Esophagus muscularis mucosa (tissue), 4 donors: ENCODE measurements around the gene BDNF. TPM values are rescaled to one million over a fixed set of nuclear protein-coding genes. Genes with fewer than 3 reads are reported as not detected.

ENCODE experiments used
- DNase-seq: peaks from one replicate; pipeline ENCODE4 v3.0.0-alpha.2; 2017; ENCODE audit errors: extremely low spot score
- H3K27ac ChIP-seq, 4 donors: fragments of 200-600 bp; sonication (generic); replicated peaks in 1 of 4; 1 replicate in 3 of 4; 2 replicates in 1 of 4; pipeline ENCODE4 v1.5.1; 2016 to 2019; ENCODE audit warnings: mild to moderate bottlenecking in 1 of 4
- H3K27me3 ChIP-seq, 4 donors: fragments of 200-600 bp; sonication (generic); one replicate each; pipeline versions ENCODE4 v1.5.1 to v1.6.0; 2016 to 2019
- H3K36me3 ChIP-seq, 4 donors: fragments of 200-600 bp; sonication (generic); one replicate each; pipeline ENCODE4 v1.5.1; 2016 to 2019
- H3K4me1 ChIP-seq, 4 donors: fragments of 200-600 bp; sonication (generic); one replicate each; pipeline ENCODE4 v1.5.1; 2016 to 2019
- H3K4me3 ChIP-seq, 4 donors: fragments of 200-600 bp; sonication (generic); 1 replicate in 2 of 4; 2 replicates in 2 of 4; pipeline ENCODE4 v1.5.1; 2016 to 2019; ENCODE audit warnings: mild to moderate bottlenecking in 4 of 4, moderate library complexity in 1 of 4
- H3K9me3 ChIP-seq, 4 donors: fragments of 200-600 bp; sonication (generic); 1 replicate in 3 of 4; 2 replicates in 1 of 4; pipeline ENCODE4 v1.5.1; 2016 to 2019
- CTCF ChIP-seq, 3 experiments: fragments of 200-600 bp in 2 of 3; fragments of 450-650 bp in 1 of 3; sonication (generic) in 2 of 3; IDR thresholded peaks; one replicate each; pipeline ENCODE4 v1.5.1; 2017 to 2019; ENCODE audit warnings: antibody characterized with exemption in 3 of 3, mild to moderate bottlenecking in 2 of 3, moderate library complexity in 1 of 3
- EP300 ChIP-seq: sonication (generic); formaldehyde crosslinking; IDR thresholded peaks from one replicate; pipeline ENCODE4 v1.6.1; 2017; ENCODE audit warnings: antibody characterized with exemption
- POLR2A ChIP-seq: fragments of 450-650 bp; IDR thresholded peaks from one replicate; pipeline ENCODE4 v1.6.1; 2017; ENCODE audit warnings: antibody characterized with exemption, moderate library complexity, mild to moderate bottlenecking, low read depth
- POLR2AphosphoS5 ChIP-seq, 2 donors: sonication (generic); formaldehyde crosslinking; IDR thresholded peaks; one replicate each; pipeline ENCODE4 v1.6.1; 2017; ENCODE audit warnings: antibody characterized with exemption in 2 of 2
- WGBS: methylation state at CpG from one replicate; pipeline ENCODE4 v1.1.5; 2018; 5-methylcytosine and 5-hydroxymethylcytosine counted together
- intact Hi-C: fragments of 100-400 bp; cut with DNase I; formaldehyde crosslinking; loops from one replicate; pipeline ENCODE4 v1.15.1; 2023
- total RNA-seq, 4 donors: library from RNA; depleted of rRNA; stranded (reverse); fragments of >200 nt; gene quantifications; one replicate each; pipeline versions ENCODE4 v1.1.0 to v1.2.1, GENCODE V29; 2016

The BDNF gene
- total RNA-seq, 4 donors from 2014 or later, result 0.17 to 0.23 (median 0.19) TPM; not detected in 1

GRCh38 chr11:27626938-27627586 is 73.2 kb downstream of the BDNF start:
- intact Hi-C loops, result no loop called here
- Histone ChIP-seq H3K9me3 (no peaks in the 10 kb centered on the region), H3K36me3 (no peaks in the 10 kb centered on the region), H3K27ac (no peak overlapping the region), H3K4me1 (peaks cover 0 to under 1% (median 0%) of the 10 kb centered on the region in 4 donors), H3K4me3 (no peak overlapping the region), H3K27me3 (no peaks in the 10 kb centered on the region)
- WGBS, result 88% methylated on average over 4 of the region's 4 CpGs
- TF ChIP-seq POLR2A, result no peak
- TF ChIP-seq CTCF (IDR thresholded peaks at IDR 0.05), result no peak
- no peak for TF ChIP-seq POLR2AphosphoS5 (IDR thresholded peaks at IDR 0.05)
- TF ChIP-seq EP300, result no peak
- no peak for DNase-seq

- peaks cover 0 to 7% (median under 1%) of the 10 kb centered on the region in 4 donors for H3K4me1 ChIP-seq
- H3K9me3 ChIP-seq, result no peaks in the 10 kb centered on the region
- DNase-seq, result no peak
- TF ChIP-seq POLR2A, result no peak
- no peak for TF ChIP-seq EP300
- no peak for TF ChIP-seq CTCF (IDR thresholded peaks at IDR 0.05)
- no peak for TF ChIP-seq POLR2AphosphoS5 (IDR thresholded peaks at IDR 0.05)
- intact Hi-C loops, result no loop called here
- no peaks in the 10 kb centered on the region for H3K27me3 ChIP-seq
- H3K4me3 ChIP-seq, result no peak overlapping the region
- H3K36me3 ChIP-seq, result no peaks in the 10 kb centered on the region
- H3K27ac ChIP-seq, result no peak overlapping the region
- 88% methylated on average over 4 of the region's 4 CpGs for WGBS
Observed at GRCh38 chr11:27626269-27626937, 73.9 kb downstream of the BDNF start.

- intact Hi-C loops, result no loop called here
- no peak for DNase-seq
- 100% methylated on average over 1 of the region's 1 CpG for WGBS
Observed at GRCh38 chr11:27625347-27625912, 74.8 kb downstream of the BDNF start.

GRCh38 chr11:27623945-27624523 is 76.2 kb downstream of the BDNF start:
- H3K4me1 ChIP-seq, result peaks cover 0 to 9% (median 2%) of the 10 kb centered on the region in 4 donors
- H3K27me3 ChIP-seq, result no peaks in the 10 kb centered on the region
- WGBS, result 84% methylated on average over 5 of the region's 5 CpGs
- no peak overlapping the region for H3K4me3 ChIP-seq
- no peaks in the 10 kb centered on the region for H3K36me3 ChIP-seq
- no peak for DNase-seq
- TF ChIP-seq CTCF (IDR thresholded peaks at IDR 0.05) (no peak), EP300 (no peak), POLR2AphosphoS5 (IDR thresholded peaks at IDR 0.05) (no peak), POLR2A (no peak)
- H3K27ac ChIP-seq, result no peak overlapping the region
- H3K9me3 ChIP-seq, result no peaks in the 10 kb centered on the region
- intact Hi-C loops, result no loop called here

More at GRCh38 chr11:27625347-27625912, 74.8 kb downstream of the BDNF start:
- H3K4me3 ChIP-seq, result no peak overlapping the region
- H3K9me3 ChIP-seq, result no peaks in the 10 kb centered on the region
- H3K27me3 ChIP-seq, result no peaks in the 10 kb centered on the region
- H3K4me1 ChIP-seq, result peaks cover 0 to 9% (median 2%) of the 10 kb centered on the region in 4 donors
- H3K36me3 ChIP-seq, result no peaks in the 10 kb centered on the region
- TF ChIP-seq EP300 (no peak), POLR2A (no peak), CTCF (IDR thresholded peaks at IDR 0.05) (no peak), POLR2AphosphoS5 (IDR thresholded peaks at IDR 0.05) (no peak)
- no peak overlapping the region for H3K27ac ChIP-seq
